HG03175 (cell line): Measurements from ENCODE around the gene TIMM13.
"Not testable (repeated sequence)": the region's sequence is repeated elsewhere in the genome, so short reads cannot be mapped to it uniquely, and the experiment has no call there.

Experiments used
- ATAC-seq: cut with Tn5 transposase; IDR thresholded peaks from one replicate; pipeline ENCODE4 v1.9.1; 2021; ENCODE audit warnings: mild to moderate bottlenecking, moderate library complexity; ENCODE audit not compliant: unreplicated experiment

TIMM13 gene

GRCh38 chr19:2427429-2428320 is at the start of gene TIMM13:
Gene TIMM13, minus strand, starts transcription at chr19:2427586. Its CDS starts 53 bp downstream, at chr19:2427533.
- peak; percentile 83 for ATAC-seq

- ATAC-seq = peak; percentile 6
These were observed 49.2 kb upstream of the TIMM13 start for GRCh38 chr19:2476451-2477140.

- ATAC-seq = peak; percentile 44
These were observed 48.5 kb upstream of the TIMM13 start, which contains the start of gene GADD45B for GRCh38 chr19:2475702-2476450. Gene GADD45B, plus strand, starts transcription at chr19:2476127. Its CDS starts 232 bp downstream, at chr19:2476359.

GRCh38 chr19:2475018-2475701 is 47.8 kb upstream of the TIMM13 start:
- ATAC-seq = peak; percentile 14

- ATAC-seq = no peak
These were observed 47.0 kb upstream of the TIMM13 start for GRCh38 chr19:2474232-2475017.

- ATAC-seq = not testable (repeated sequence)
These were observed 42.5 kb upstream of the TIMM13 start for GRCh38 chr19:2469915-2470200.

- no peak for ATAC-seq
These were observed 41.9 kb upstream of the TIMM13 start for GRCh38 chr19:2469102-2469914.

GRCh38 chr19:2468596-2468995 is 41.2 kb upstream of the TIMM13 start:
- ATAC-seq = no peak

GRCh38 chr19:2464389-2464788 is 37.0 kb upstream of the TIMM13 start:
- no peak for ATAC-seq

- not testable (repeated sequence) for ATAC-seq
These were observed 36.3 kb upstream of the TIMM13 start for GRCh38 chr19:2463694-2464093.

GRCh38 chr19:2462635-2463421 is 35.4 kb upstream of the TIMM13 start:
- no peak for ATAC-seq

GRCh38 chr19:2461751-2462634 is 34.6 kb upstream of the TIMM13 start:
- ATAC-seq = no peak

- ATAC-seq = no peak
These were observed 32.9 kb upstream of the TIMM13 start for GRCh38 chr19:2460245-2460644.

GRCh38 chr19:2458776-2459175 is 31.4 kb upstream of the TIMM13 start:
- ATAC-seq = not testable (repeated sequence)

GRCh38 chr19:2458054-2458453 is 30.7 kb upstream of the TIMM13 start:
- ATAC-seq = no peak

GRCh38 chr19:2457394-2458037 is 30.1 kb upstream of the TIMM13 start:
- no peak for ATAC-seq
